Measurements from ENCODE around the gene LTBP1. TPM values are rescaled to one million over a fixed set of nuclear protein-coding genes. Genes with fewer than 3 reads are reported as not detected.

The LTBP1 gene
- total and polyA plus RNA-seq, 10 of the 15 experiments (the other 5 are each of a cell fraction or from before 2014, with no cell fraction given) = 0.01 to 0.28 (median 0.12) TPM; not detected in 2

- Histone ChIP-seq H3K27ac (ENCODE audit: control insufficient read depth, insufficient read depth) (no peak overlapping the region), H3K9ac (ENCODE audit: control insufficient read depth, insufficient read depth, low read length) (no peak overlapping the region), H3K36me3 (ENCODE audit: control insufficient read depth in 2 of 2, insufficient read depth in 2 of 2, low read length in 1 of 2) (no peaks in the 10 kb centered on the region), H4K20me1 (ENCODE audit: control insufficient read depth, insufficient read depth) (no peaks in the 10 kb centered on the region), H3K9me3 (replicated peaks; ENCODE audit: control insufficient read depth, insufficient read depth, low read length) (no peaks in the 10 kb centered on the region), H3K4me2 (ENCODE audit: control insufficient read depth, insufficient read depth) (no peak overlapping the region), H3K79me2 (ENCODE audit: control insufficient read depth, insufficient read depth, low read length) (no peaks in the 10 kb centered on the region), H3K4me1 (ENCODE audit: control insufficient read depth, insufficient read depth, low read length) (no peaks in the 10 kb centered on the region), H3K27me3 (replicated peaks in 1 of 2; ENCODE audit: control insufficient read depth in 2 of 2, insufficient read depth in 2 of 2, low read length in 1 of 2) (peaks cover 0 to 4% of the 10 kb centered on the region in 2 experiments; a peak in 2 of 4 replicates), H2AFZ (ENCODE audit: control insufficient read depth, low read depth, low read length) (no peak overlapping the region), H3K4me3 (no peak overlapping the region)
- intact Hi-C loops (cut with micrococcal nuclease; ENCODE audit: unreplicated experiment) = no loop called here
- TF ChIP-seq POLR2A (IDR thresholded peaks at IDR 0.05; ENCODE audit: low read depth, low read length) = no peak
- DNase-seq (ENCODE audit: low read depth, low spot score) (no peak), FAIRE-seq (no peak), ATAC-seq (no peak)
- ChIA-PET CTCF (no interaction called here), RAD21 (ENCODE audit: unreplicated experiment) (no interaction called here), POLR2A (no interaction called here), SMC1A (ENCODE audit: uncharacterized antibody, unreplicated experiment) (no interaction called here)
- in situ Hi-C loops (cut with MboI) = no loop called here
- BruUV-seq (replicated peaks) = no TSS peak
- WGBS (ENCODE audit: insufficient coverage, insufficient replicate concordance, low lambda C conversion rate, missing lambda C conversion rate) = 16% methylated on average over 2 of the region's 2 CpGs
Measured at GRCh38 chr2:33225350-33225749, 278.6 kb downstream of the LTBP1 start.

- Histone ChIP-seq H2AFZ (ENCODE audit: control insufficient read depth, low read depth, low read length) (no peak overlapping the region), H3K4me1 (ENCODE audit: control insufficient read depth, insufficient read depth, low read length) (no peaks in the 10 kb centered on the region), H3K79me2 (ENCODE audit: control insufficient read depth, insufficient read depth, low read length) (no peaks in the 10 kb centered on the region), H3K27me3 (replicated peaks in 1 of 2; ENCODE audit: control insufficient read depth in 2 of 2, insufficient read depth in 2 of 2, low read length in 1 of 2) (peaks cover 0 to 2% of the 10 kb centered on the region in 2 experiments; a peak in 1 of 4 replicates), H3K27ac (ENCODE audit: control insufficient read depth, insufficient read depth) (no peak overlapping the region), H4K20me1 (ENCODE audit: control insufficient read depth, insufficient read depth) (no peaks in the 10 kb centered on the region), H3K9ac (ENCODE audit: control insufficient read depth, insufficient read depth, low read length) (no peak overlapping the region), H3K4me2 (ENCODE audit: control insufficient read depth, insufficient read depth) (no peak overlapping the region), H3K36me3 (ENCODE audit: control insufficient read depth in 2 of 2, insufficient read depth in 2 of 2, low read length in 1 of 2) (no peaks in the 10 kb centered on the region), H3K4me3 (no peak overlapping the region), H3K9me3 (replicated peaks; ENCODE audit: control insufficient read depth, insufficient read depth, low read length) (no peaks in the 10 kb centered on the region)
- intact Hi-C loops (cut with micrococcal nuclease; ENCODE audit: unreplicated experiment) = no loop called here
- TF ChIP-seq TARDBP (IDR thresholded peaks at IDR 0.05; ENCODE audit: borderline replicate concordance) = no peak
- no peak for TF ChIP-seq TCF12 (IDR thresholded peaks at IDR 0.05; ENCODE audit: low read depth, low read length)
- no peak for TF ChIP-seq NFXL1 (IDR thresholded peaks at IDR 0.05; ENCODE audit: borderline replicate concordance)
- TF ChIP-seq KAT2A (conservative IDR thresholded peaks at IDR 0.05; ENCODE audit: control insufficient read depth, low read depth, low read length) = no peak
- TF ChIP-seq JUNB (IDR thresholded peaks at IDR 0.05) = no peak
- TF ChIP-seq RB1 (IDR thresholded peaks at IDR 0.05; ENCODE audit: borderline replicate concordance) = no peak
- no peak for TF ChIP-seq NFIC (IDR thresholded peaks at IDR 0.05; ENCODE audit: low read depth, low read length)
- TF ChIP-seq SMC3 (IDR thresholded peaks at IDR 0.05; ENCODE audit: borderline replicate concordance, low read length) = no peak
- no peak for TF ChIP-seq SREBF2 (IDR thresholded peaks at IDR 0.05; ENCODE audit: low read length)
- TF ChIP-seq BCL11A (IDR thresholded peaks at IDR 0.05; ENCODE audit: low read depth, low read length) = no peak
- no peak for TF ChIP-seq ZNF592 (IDR thresholded peaks at IDR 0.05)
- TF ChIP-seq SUZ12 (IDR thresholded peaks at IDR 0.05; ENCODE audit: unreplicated experiment) = no peak
- no peak for TF ChIP-seq HDAC6 (IDR thresholded peaks at IDR 0.05; ENCODE audit: unreplicated experiment)
- no peak for DNase-seq (ENCODE audit: low read depth, low spot score)
- ATAC-seq = no peak
- BruUV-seq (replicated peaks) = no TSS peak
- POLR2A ChIA-PET = no interaction called here
- RAD21 ChIA-PET (ENCODE audit: unreplicated experiment) = no interaction called here
- SMC1A ChIA-PET (ENCODE audit: uncharacterized antibody, unreplicated experiment) = no interaction called here
- in situ Hi-C loops (cut with MboI) = no loop called here
- 29% methylated on average over 4 of the region's 4 CpGs for WGBS (ENCODE audit: insufficient coverage, insufficient replicate concordance, low lambda C conversion rate, missing lambda C conversion rate)
- CTCF ChIA-PET = no interaction called here
- no peak for FAIRE-seq
Measured at GRCh38 chr2:33226546-33226945, 279.8 kb downstream of the LTBP1 start.

Data from GM12878 (cell line).